Loucy (cell line): Measurements from ENCODE around the gene TIGD7.

Experiments used
- H2AFZ ChIP-seq: fragments of 200-600 bp; sonication (generic); 2 replicates; pipeline ENCODE4 v1.6.0; 2016; ENCODE audit warnings: antibody characterized with exemption, mild to moderate bottlenecking, low read length, moderate library complexity
- H3F3A ChIP-seq: fragments of 200-600 bp; 2 replicates; pipeline ENCODE4 v1.6.0; 2016; ENCODE audit warnings: antibody characterized with exemption, low read depth, mild to moderate bottlenecking
- H3K27me3 ChIP-seq: fragments of 200-600 bp; sonication (generic); 2 replicates; pipeline ENCODE4 v1.6.1; 2014; ENCODE audit warnings: low read length, mild to moderate bottlenecking; ENCODE audit not compliant: insufficient read depth, poor library complexity, severe bottlenecking
- H3K36me3 ChIP-seq: fragments of 200-600 bp; sonication (generic); 2 replicates; pipeline ENCODE4 v1.6.1; 2016; ENCODE audit warnings: low read length; ENCODE audit not compliant: insufficient read depth
- H3K4me1 ChIP-seq: fragments of 200-600 bp; sonication (generic); 2 replicates; pipeline ENCODE4 v1.5.1; 2014; ENCODE audit warnings: low read length, mild to moderate bottlenecking; ENCODE audit not compliant: insufficient read depth, poor library complexity, severe bottlenecking
- H3K4me2 ChIP-seq: fragments of 200-600 bp; sonication (generic); 2 replicates; pipeline ENCODE4 v1.6.0; 2014; ENCODE audit warnings: antibody characterized with exemption, low read length, low read depth, mild to moderate bottlenecking; ENCODE audit not compliant: poor library complexity, severe bottlenecking
- H3K4me3 ChIP-seq: fragments of 200-600 bp; sonication (generic); 2 replicates; pipeline ENCODE4 v1.5.1; 2014; ENCODE audit warnings: low read length, mild to moderate bottlenecking, mixed read lengths; ENCODE audit not compliant: poor library complexity, severe bottlenecking
- H3K79me2 ChIP-seq: fragments of 200-600 bp; sonication (generic); 2 replicates; pipeline ENCODE4 v1.6.1; 2014; ENCODE audit warnings: low read length; ENCODE audit not compliant: insufficient read depth
- H3K9ac ChIP-seq: fragments of 200-600 bp; sonication (generic); 2 replicates; pipeline ENCODE4 v1.6.0; 2014; ENCODE audit warnings: mild to moderate bottlenecking, low read depth, low read length, moderate library complexity; ENCODE audit not compliant: poor library complexity, severe bottlenecking
- H3K9me2 ChIP-seq: fragments of 200-600 bp; sonication (generic); replicated peaks from 2 replicates; pipeline ENCODE4 v1.6.1; 2016; ENCODE audit warnings: low read depth, low read length, mixed read lengths
- H3K9me3 ChIP-seq: fragments of 200-600 bp; sonication (generic); 2 replicates; pipeline ENCODE4 v1.6.1; 2014; ENCODE audit warnings: mild to moderate bottlenecking, antibody characterized with exemption, low read length, low read depth; ENCODE audit not compliant: insufficient read depth
- H4K20me1 ChIP-seq: fragments of 200-600 bp; sonication (generic); 2 replicates; pipeline ENCODE4 v1.6.0; 2014; ENCODE audit warnings: antibody characterized with exemption, low read length, mild to moderate bottlenecking; ENCODE audit not compliant: insufficient read depth, poor library complexity, severe bottlenecking
- CTCF ChIP-seq: fragments of 200-600 bp; sonication (generic); conservative IDR thresholded peaks from 2 replicates; pipeline ENCODE4 v1.5.1; 2014; ENCODE audit warnings: mild to moderate bottlenecking, antibody characterized with exemption, low read length
- EZH2phosphoT487 ChIP-seq: fragments of 200-600 bp; IDR thresholded peaks from 2 replicates; pipeline ENCODE4 v1.6.1; 2018; ENCODE audit warnings: antibody characterized with exemption, mild to moderate bottlenecking, moderate library complexity, borderline replicate concordance

The TIGD7 gene

GRCh38 chr16:3266873-3267537, 38.2 kb downstream of the TIGD7 start:
- no peak overlapping the region for H3K4me3 ChIP-seq
- peak overlapping the region; percentile 23; the same call in 1 of the 2 replicates for H2AFZ ChIP-seq
- no peaks in the 10 kb centered on the region for H3K36me3 ChIP-seq
- no peak overlapping the region for H3K4me2 ChIP-seq
- no peaks in the 10 kb centered on the region for H3K9me2 ChIP-seq
- no peaks in the 10 kb centered on the region for H3F3A ChIP-seq
- H4K20me1 ChIP-seq, result no peaks in the 10 kb centered on the region
- no peaks in the 10 kb centered on the region; the same call in 1 of the 2 replicates for H3K79me2 ChIP-seq
- no peaks in the 10 kb centered on the region for H3K9me3 ChIP-seq
- H3K9ac ChIP-seq, result no peak overlapping the region
- no peaks in the 10 kb centered on the region for H3K4me1 ChIP-seq
- TF ChIP-seq EZH2phosphoT487 (no peak), CTCF (peak; percentile 64)
- H3K27me3 ChIP-seq, result no peaks in the 10 kb centered on the region

GRCh38 chr16:3264137-3265036, 40.8 kb downstream of the TIGD7 start:
- Histone ChIP-seq H3K27me3 (no peaks in the 10 kb centered on the region), H4K20me1 (no peaks in the 10 kb centered on the region), H3K4me2 (peak overlapping the region; percentile 71), H3K9ac (peak overlapping the region; percentile 69), H2AFZ (peak overlapping the region; percentile 81), H3K9me3 (no peaks in the 10 kb centered on the region), H3F3A (no peaks in the 10 kb centered on the region), H3K4me3 (peak overlapping the region; percentile 77), H3K9me2 (no peaks in the 10 kb centered on the region), H3K4me1 (no peaks in the 10 kb centered on the region), H3K36me3 (no peaks in the 10 kb centered on the region), H3K79me2 (no peaks in the 10 kb centered on the region; the same call in 1 of the 2 replicates)
- no peak for TF ChIP-seq CTCF
- TF ChIP-seq EZH2phosphoT487, result no peak

GRCh38 chr16:3262517-3262916, 42.7 kb downstream of the TIGD7 start:
- H3K4me3 ChIP-seq, result no peak overlapping the region
- H3K4me1 ChIP-seq, result no peaks in the 10 kb centered on the region
- no peaks in the 10 kb centered on the region for H3K36me3 ChIP-seq
- H3K79me2 ChIP-seq, result no peaks in the 10 kb centered on the region; the same call in 1 of the 2 replicates
- no peaks in the 10 kb centered on the region for H3K9me3 ChIP-seq
- TF ChIP-seq CTCF, result no peak
- TF ChIP-seq EZH2phosphoT487, result no peak
- H3K4me2 ChIP-seq, result peak overlapping the region; percentile 54
- no peak overlapping the region for H3K9ac ChIP-seq
- no peaks in the 10 kb centered on the region for H3F3A ChIP-seq
- H2AFZ ChIP-seq, result no peak overlapping the region
- no peaks in the 10 kb centered on the region for H3K9me2 ChIP-seq
- H4K20me1 ChIP-seq, result no peaks in the 10 kb centered on the region
- H3K27me3 ChIP-seq, result no peaks in the 10 kb centered on the region
